Measurements from ENCODE around the gene ZG16.
A peak's percentile ranks its signal among the peaks of the same experiment; 100 is the strongest.

GRCh38 chr16:29816694-29817441, 38.8 kb downstream of the ZG16 start:
- no peak for TF ChIP-seq RAD21 (conservative IDR thresholded peaks at IDR 0.05)
- no peak for TF ChIP-seq EZH2 (IDR thresholded peaks at IDR 0.05; ENCODE audit: borderline replicate concordance, insufficient read depth, low read length, poor library complexity, severe bottlenecking)
- TF ChIP-seq CTCF (IDR thresholded peaks at IDR 0.05; ENCODE audit: poor library complexity, severe bottlenecking) = peak; percentile 38
- TF ChIP-seq POLR2AphosphoS5 (IDR thresholded peaks at IDR 0.05) = no peak
- TF ChIP-seq TAF1 (IDR thresholded peaks at IDR 0.05; ENCODE audit: low read depth) = peak; percentile 14
- TF ChIP-seq REST (IDR thresholded peaks at IDR 0.05; ENCODE audit: borderline replicate concordance) = no peak
- no peak for TF ChIP-seq EP300 (conservative IDR thresholded peaks at IDR 0.05; ENCODE audit: poor library complexity, severe bottlenecking)
- TF ChIP-seq MXI1 (conservative IDR thresholded peaks at IDR 0.05; ENCODE audit: poor library complexity, severe bottlenecking) = no peak
